Activated gamma-delta T cell treated with Interleukin-2 at 50 U/mL for 16 hours (primary cell): ENCODE data around the gene LYPD6B.
A peak's percentile ranks its signal among the peaks of the same experiment; 100 is the strongest.

Experiments
- DNase-seq: peaks from one replicate; pipeline ENCODE4 v3.0.0-alpha.2; 2020

The LYPD6B gene

GRCh38 chr2:149015501-149015900 is 23.0 kb upstream of the LYPD6B start:
- no peak for DNase-seq

GRCh38 chr2:149015926-149016563 is 22.5 kb upstream of the LYPD6B start:
- no peak for DNase-seq

- DNase-seq: peak; percentile 72
Measured at GRCh38 chr2:149017116-149017985, 21.1 kb upstream of the LYPD6B start.

GRCh38 chr2:149018981-149019380 is 19.5 kb upstream of the LYPD6B start:
- no peak for DNase-seq

- no peak for DNase-seq
Measured at GRCh38 chr2:149019768-149020167, 18.7 kb upstream of the LYPD6B start.

- no peak for DNase-seq
Measured at GRCh38 chr2:149020432-149020851, 18.1 kb upstream of the LYPD6B start.

- DNase-seq: no peak
Measured at GRCh38 chr2:149021271-149021719, 17.2 kb upstream of the LYPD6B start.

GRCh38 chr2:149021761-149022160 is 16.7 kb upstream of the LYPD6B start:
- no peak for DNase-seq

- DNase-seq: no peak
Measured at GRCh38 chr2:149023091-149023490, 15.4 kb upstream of the LYPD6B start.

GRCh38 chr2:149027590-149028250 is 10.8 kb upstream of the LYPD6B start:
- no peak for DNase-seq

GRCh38 chr2:149028377-149028776 is 10.1 kb upstream of the LYPD6B start:
- DNase-seq: no peak

GRCh38 chr2:149028891-149029290 is 9.6 kb upstream of the LYPD6B start:
- DNase-seq: no peak

- DNase-seq: no peak
Measured at GRCh38 chr2:149029307-149029965, 9.1 kb upstream of the LYPD6B start.

GRCh38 chr2:149031396-149031795 is 7.1 kb upstream of the LYPD6B start:
- no peak for DNase-seq

GRCh38 chr2:149033716-149034115 is 4.8 kb upstream of the LYPD6B start:
- no peak for DNase-seq

GRCh38 chr2:149034406-149034805 is 4.1 kb upstream of the LYPD6B start:
- DNase-seq: no peak

GRCh38 chr2:149036507-149037293 is 1.8 kb upstream of the LYPD6B start:
- DNase-seq: no peak

GRCh38 chr2:149037851-149038250 is 648 bp upstream of the LYPD6B start:
- DNase-seq: no peak

GRCh38 chr2:149039213-149039724 is 770 bp downstream of the LYPD6B start:
- DNase-seq: no peak

GRCh38 chr2:149040451-149040850 is 2.0 kb downstream of the LYPD6B start:
- DNase-seq: peak; percentile 17

- no peak for DNase-seq
Measured at GRCh38 chr2:149041482-149041881, 3.0 kb downstream of the LYPD6B start.

- DNase-seq: no peak
Measured at GRCh38 chr2:149042881-149043280, 4.4 kb downstream of the LYPD6B start.
